ENCODE data around the gene RNF217.

RNF217 gene

DNA sequence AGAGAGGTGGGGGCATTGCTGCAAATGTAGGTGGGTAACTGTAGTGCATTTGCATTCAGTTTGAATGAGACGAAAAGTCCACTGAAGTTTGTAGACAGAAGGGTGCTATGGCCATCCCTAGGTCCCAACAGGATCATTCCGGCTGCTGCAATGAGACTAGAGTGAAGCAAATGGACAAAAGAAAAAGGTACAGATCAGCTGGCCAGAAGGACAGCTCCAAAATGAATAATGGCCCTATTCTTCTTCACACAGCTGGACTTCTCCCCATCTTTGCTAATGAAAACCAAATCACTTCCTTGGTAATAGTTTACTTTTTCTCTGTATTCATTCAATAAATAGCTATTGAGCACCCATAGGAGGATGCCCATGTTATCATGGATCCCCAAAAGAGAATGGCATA is 134.9 kb downstream of the RNF217 start:
- Histone ChIP-seq H3K4me3 (replicated peaks; ENCODE audit: insufficient read depth, low read length) (no peak overlapping the region), H3K27me3 (ENCODE audit: insufficient read depth, poor library complexity, severe bottlenecking) (peaks cover 17% of the 10 kb centered on the region), H3K27ac (replicated peaks) (no peak overlapping the region)
- DNase-seq (ENCODE audit: low read depth in 1 of 2, low spot score in 1 of 2), result no peak
- TF ChIP-seq REST (IDR thresholded peaks at IDR 0.05; ENCODE audit: insufficient replicate concordance, low read depth), result no peak
- TF ChIP-seq SPI1 (IDR thresholded peaks at IDR 0.05; ENCODE audit: borderline replicate concordance, low read depth), result no peak
- TF ChIP-seq GABPA (IDR thresholded peaks at IDR 0.05; ENCODE audit: low read depth), result no peak
- TF ChIP-seq POLR2AphosphoS5 (IDR thresholded peaks at IDR 0.05; ENCODE audit: low read depth), result no peak
- TF ChIP-seq CTCF (IDR thresholded peaks at IDR 0.05; ENCODE audit: insufficient read depth, low read length), result no peak

- peaks cover 17% of the 10 kb centered on the region for H3K27me3 ChIP-seq (ENCODE audit: insufficient read depth, poor library complexity, severe bottlenecking)
- TF ChIP-seq GABPA (IDR thresholded peaks at IDR 0.05; ENCODE audit: low read depth) (no peak), POLR2AphosphoS5 (IDR thresholded peaks at IDR 0.05; ENCODE audit: low read depth) (no peak), CTCF (IDR thresholded peaks at IDR 0.05; ENCODE audit: insufficient read depth, low read length) (no peak), SPI1 (IDR thresholded peaks at IDR 0.05; ENCODE audit: borderline replicate concordance, low read depth) (no peak), REST (IDR thresholded peaks at IDR 0.05; ENCODE audit: insufficient replicate concordance, low read depth) (no peak)
- H3K27ac ChIP-seq (replicated peaks), result no peak overlapping the region
- no peak overlapping the region for H3K4me3 ChIP-seq (replicated peaks; ENCODE audit: insufficient read depth, low read length)
- DNase-seq (ENCODE audit: low read depth in 1 of 2, low spot score in 1 of 2), result no peak
These were observed 136.0 kb downstream of the RNF217 start for GRCh38 chr6:125098253-125098652.

GRCh38 chr6:125099211-125100073 is 137.2 kb downstream of the RNF217 start:
- TF ChIP-seq POLR2AphosphoS5 (IDR thresholded peaks at IDR 0.05; ENCODE audit: low read depth) (no peak), REST (IDR thresholded peaks at IDR 0.05; ENCODE audit: insufficient replicate concordance, low read depth) (no peak), SPI1 (IDR thresholded peaks at IDR 0.05; ENCODE audit: borderline replicate concordance, low read depth) (no peak), GABPA (IDR thresholded peaks at IDR 0.05; ENCODE audit: low read depth) (no peak), CTCF (IDR thresholded peaks at IDR 0.05; ENCODE audit: insufficient read depth, low read length) (no peak)
- H3K4me3 ChIP-seq (replicated peaks; ENCODE audit: insufficient read depth, low read length), result peak overlapping the region; percentile 15
- H3K27me3 ChIP-seq (ENCODE audit: insufficient read depth, poor library complexity, severe bottlenecking), result peaks cover 17% of the 10 kb centered on the region
- no peak overlapping the region for H3K27ac ChIP-seq (replicated peaks)
- DNase-seq (ENCODE audit: low read depth in 1 of 2, low spot score in 1 of 2), result no peak
